NCI-H2081 treated with DMSO at 0.1 percent for 48 hours (cell line): ENCODE results near the gene CLDN19.

Experiments used
- DNase-seq: peaks from one replicate; lab custom pipeline; 2025; lab: John Stamatoyannopoulos, UW

CLDN19 gene

GRCh38 chr1:42739753-42740700 lies at the start of gene CLDN19:
CLDN19 (minus strand) TSS chr1:42740236; CDS start chr1:42740063, 173 bp downstream.
- no peak for DNase-seq

GRCh38 chr1:42788021-42788420 lies 48.0 kb upstream of the CLDN19 start:
- no peak for DNase-seq

GRCh38 chr1:42786097-42786496 lies 46.1 kb upstream of the CLDN19 start:
- no peak for DNase-seq

- DNase-seq: no peak
Observed at GRCh38 chr1:42784946-42785693, 45.1 kb upstream of the CLDN19 start, which contains the start of gene TMEM269. TMEM269 (plus strand) TSS chr1:42784991; CDS start chr1:42789894, 4,903 bp downstream.

GRCh38 chr1:42784547-42784945 lies 44.5 kb upstream of the CLDN19 start:
- no peak for DNase-seq

GRCh38 chr1:42783092-42783491 lies 43.1 kb upstream of the CLDN19 start:
- no peak for DNase-seq

- no peak for DNase-seq
Observed at GRCh38 chr1:42780176-42780575, 40.1 kb upstream of the CLDN19 start.

- no peak for DNase-seq
Observed at GRCh38 chr1:42779725-42780124, 39.7 kb upstream of the CLDN19 start.

GRCh38 chr1:42777852-42778251 lies 37.8 kb upstream of the CLDN19 start:
- peak; percentile 16 for DNase-seq

GRCh38 chr1:42776502-42776901 lies 36.5 kb upstream of the CLDN19 start:
- DNase-seq: no peak

GRCh38 chr1:42774928-42775526 lies 35.0 kb upstream of the CLDN19 start:
- no peak for DNase-seq

- DNase-seq: no peak
Observed at GRCh38 chr1:42773420-42773819, 33.4 kb upstream of the CLDN19 start.

- no peak for DNase-seq
Observed at GRCh38 chr1:42769811-42770210, 29.8 kb upstream of the CLDN19 start.

GRCh38 chr1:42768172-42768571 lies 28.1 kb upstream of the CLDN19 start:
- DNase-seq: no peak

- DNase-seq: no peak
Observed at GRCh38 chr1:42767510-42768000, 27.5 kb upstream of the CLDN19 start.

GRCh38 chr1:42766741-42767509 lies 26.9 kb upstream of the CLDN19 start, which contains the start of the genes C1orf50 and P3H1:
C1orf50 (plus strand) TSS chr1:42767249; CDS start chr1:42767312, 63 bp downstream.
P3H1 (minus strand) TSS chr1:42767028; CDS start chr1:42766971, 57 bp downstream.
- peak; percentile 99 for DNase-seq

- DNase-seq: peak; percentile 29
Observed at GRCh38 chr1:42765832-42766740, 26.1 kb upstream of the CLDN19 start.

GRCh38 chr1:42765269-42765668 lies 25.2 kb upstream of the CLDN19 start:
- no peak for DNase-seq

- DNase-seq: no peak
Observed at GRCh38 chr1:42762269-42762668, 22.2 kb upstream of the CLDN19 start.

GRCh38 chr1:42761567-42761966 lies 21.5 kb upstream of the CLDN19 start:
- DNase-seq: no peak
